GM11168 (cell line): ENCODE measurements around the gene AIG1.

Experiments used
- in situ Hi-C: fragments of 300-500 bp; cut with MboI; formaldehyde crosslinking; loops from one replicate; pipeline ENCODE4 v1.12.0; 2022; ENCODE audit warnings: low sequenced_read_pairs; ENCODE audit not compliant: unreplicated experiment

AIG1 gene

GRCh38 chr6:143187238-143187923 lies 126.7 kb downstream of the AIG1 start:
- in situ Hi-C loops = no loop called here

DNA sequence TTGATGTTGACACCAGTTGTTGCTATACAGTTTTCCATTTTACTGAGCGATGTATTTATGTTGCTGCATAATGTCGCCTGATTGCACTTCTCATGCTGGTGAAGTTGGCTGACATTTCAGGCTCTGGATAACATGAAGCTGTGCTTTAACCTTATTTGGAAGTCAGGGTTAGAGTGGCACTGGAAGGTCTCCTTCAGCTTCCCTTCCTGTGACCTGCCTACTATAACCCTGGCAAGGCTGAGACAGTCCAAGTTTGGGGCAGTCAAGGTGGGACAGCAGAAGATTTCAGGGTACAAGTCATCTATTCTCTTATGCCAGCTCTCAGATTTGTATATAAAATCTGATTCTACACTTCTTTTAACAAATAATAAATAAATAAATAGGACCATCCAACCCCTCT lies 127.6 kb downstream of the AIG1 start:
- in situ Hi-C loops = no loop called here

DNA sequence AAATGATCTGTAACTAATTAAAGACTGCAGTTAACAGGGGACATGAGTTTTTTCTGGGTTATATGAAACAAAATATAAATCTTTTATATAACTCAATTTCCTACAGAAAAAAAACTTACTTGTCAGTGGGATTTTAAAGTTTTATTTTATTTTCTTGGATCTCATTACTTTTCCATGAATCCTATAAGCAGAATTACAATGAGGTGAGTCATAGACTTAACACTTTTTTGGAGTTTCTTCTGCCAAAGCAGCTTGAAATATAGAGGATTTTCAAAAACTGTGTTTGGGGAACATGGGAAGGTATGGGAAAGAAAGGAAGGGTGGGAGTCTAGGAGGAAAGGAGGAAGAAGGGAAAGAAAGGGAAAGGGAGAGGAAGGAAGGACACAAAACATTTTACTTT lies 130.7 kb downstream of the AIG1 start:
- in situ Hi-C loops = no loop called here

GRCh38 chr6:143192766-143193165 lies 132.1 kb downstream of the AIG1 start:
- in situ Hi-C loops = no loop called here

DNA sequence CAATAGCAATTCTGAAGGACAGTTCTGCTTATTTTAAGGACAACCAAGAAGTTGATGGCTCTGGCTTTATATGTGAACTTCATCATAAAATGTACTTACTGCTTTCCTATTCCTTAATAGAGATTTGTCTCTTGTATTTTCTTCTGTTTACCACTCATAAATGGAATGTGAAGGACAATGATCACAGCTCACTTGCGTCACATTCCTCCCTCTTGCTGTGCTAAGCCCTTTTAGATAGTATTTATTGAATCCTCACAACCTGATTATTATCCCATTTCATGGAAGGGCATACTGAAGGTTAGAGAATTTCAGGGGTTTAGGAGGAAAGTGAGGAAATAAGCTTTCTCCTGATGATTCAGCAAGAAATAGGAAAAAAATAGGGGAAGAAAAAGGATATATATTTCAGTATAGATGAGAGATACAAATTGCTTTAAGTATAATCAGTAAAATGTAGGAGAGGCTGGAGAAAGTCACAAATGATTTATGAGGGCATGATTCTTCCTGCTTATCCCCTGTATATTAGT lies 132.9 kb downstream of the AIG1 start:
- in situ Hi-C loops = no loop called here

DNA sequence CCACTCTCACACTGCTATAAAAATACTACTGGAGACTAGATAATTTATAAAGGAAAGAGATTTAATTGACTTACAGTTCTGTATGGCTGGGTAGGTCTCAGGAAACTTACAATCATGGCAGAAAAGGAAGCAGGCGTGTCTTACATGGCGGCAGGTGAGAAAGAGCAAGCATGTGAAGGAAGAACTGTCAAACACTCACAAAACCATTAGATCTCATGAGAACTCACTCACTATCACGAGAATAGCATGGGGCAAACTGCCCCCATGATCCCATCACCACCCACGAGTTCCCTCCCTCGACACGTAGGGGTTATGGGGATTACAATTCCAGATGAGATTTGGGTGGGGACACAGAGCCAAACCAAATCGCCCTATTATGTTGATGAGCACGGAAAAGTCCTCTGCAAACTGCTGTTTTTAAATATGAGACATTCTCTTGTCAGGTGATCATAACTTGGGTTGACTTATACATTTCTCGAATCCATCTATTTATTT lies 133.5 kb downstream of the AIG1 start:
- in situ Hi-C loops = no loop called here

- in situ Hi-C loops = no loop called here
These were observed 134.7 kb downstream of the AIG1 start for GRCh38 chr6:143195349-143195845.

DNA sequence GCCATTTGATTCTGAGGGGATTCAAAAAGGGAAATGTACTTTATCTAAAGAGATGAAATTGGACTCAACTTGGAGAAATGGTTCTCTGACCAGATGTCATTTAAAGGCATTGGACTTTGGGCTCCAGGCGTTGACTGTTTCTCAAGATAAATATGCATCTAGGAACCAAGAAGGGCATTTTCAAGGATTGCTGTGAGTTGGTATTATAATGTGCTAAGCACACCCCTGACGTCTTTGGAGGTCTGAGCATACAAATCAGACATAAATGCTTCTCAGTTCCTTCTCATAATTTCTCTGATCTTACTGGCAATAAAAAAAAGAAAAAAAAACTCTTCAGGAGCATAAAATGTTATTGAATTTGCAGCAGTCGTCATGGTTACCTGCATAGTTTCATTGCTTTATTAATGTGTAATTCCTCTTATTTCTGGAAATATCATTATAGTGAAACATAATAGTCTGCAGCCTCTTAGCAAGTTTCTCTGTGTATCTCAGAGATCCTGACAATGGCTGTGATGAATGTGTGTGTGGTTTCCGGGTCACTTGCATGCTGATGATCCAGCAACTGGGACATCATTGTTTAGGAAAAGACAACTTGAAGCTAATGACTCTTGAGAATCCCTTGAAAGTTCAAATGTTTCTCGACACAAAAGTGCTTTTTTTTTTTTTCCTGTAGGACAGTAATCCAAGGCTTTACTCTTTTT lies 136.0 kb downstream of the AIG1 start:
- in situ Hi-C loops = no loop called here

DNA sequence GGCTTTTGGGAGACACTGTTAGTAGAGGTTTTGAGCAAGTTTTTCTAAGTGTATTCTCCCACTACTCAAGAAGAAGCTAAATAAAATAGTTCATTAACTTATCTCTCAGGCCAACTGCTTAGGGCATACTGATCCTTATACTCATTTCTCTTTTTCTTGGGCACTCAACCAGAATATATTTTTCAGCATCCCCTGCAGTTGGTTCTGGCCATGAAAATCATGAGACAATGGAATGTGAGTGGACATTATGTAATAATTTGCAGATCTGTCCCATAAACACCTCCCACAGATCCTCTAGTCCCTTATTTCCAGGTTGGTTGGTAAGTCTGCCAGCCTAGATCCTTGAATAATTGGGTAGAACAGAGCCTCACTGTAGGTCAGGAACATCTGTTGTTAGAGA lies 136.7 kb downstream of the AIG1 start:
- in situ Hi-C loops = no loop called here

- in situ Hi-C loops = no loop called here
These were observed 137.6 kb downstream of the AIG1 start for GRCh38 chr6:143198312-143198711.

DNA sequence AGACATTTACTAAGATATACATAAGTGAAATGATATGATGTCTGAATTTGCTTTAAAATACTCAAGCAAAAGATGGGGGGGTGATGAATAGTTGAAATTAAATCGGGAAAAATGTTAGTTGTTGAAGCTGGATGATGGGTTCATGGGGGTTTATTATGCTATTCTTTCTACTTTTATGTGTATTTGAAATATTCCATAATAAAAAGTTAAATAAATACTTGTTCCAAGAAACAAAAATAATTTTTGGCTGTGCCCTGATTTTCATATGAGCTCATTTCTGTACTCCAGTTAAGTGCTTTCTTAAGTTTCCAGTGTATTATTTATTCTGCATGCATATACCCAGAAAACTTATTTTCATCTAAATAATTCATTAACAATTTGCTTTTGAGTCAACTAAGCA lies 138.6 kb downstream of the AIG1 start:
- in situ Hi-C loops = no loop called here

DNA sequence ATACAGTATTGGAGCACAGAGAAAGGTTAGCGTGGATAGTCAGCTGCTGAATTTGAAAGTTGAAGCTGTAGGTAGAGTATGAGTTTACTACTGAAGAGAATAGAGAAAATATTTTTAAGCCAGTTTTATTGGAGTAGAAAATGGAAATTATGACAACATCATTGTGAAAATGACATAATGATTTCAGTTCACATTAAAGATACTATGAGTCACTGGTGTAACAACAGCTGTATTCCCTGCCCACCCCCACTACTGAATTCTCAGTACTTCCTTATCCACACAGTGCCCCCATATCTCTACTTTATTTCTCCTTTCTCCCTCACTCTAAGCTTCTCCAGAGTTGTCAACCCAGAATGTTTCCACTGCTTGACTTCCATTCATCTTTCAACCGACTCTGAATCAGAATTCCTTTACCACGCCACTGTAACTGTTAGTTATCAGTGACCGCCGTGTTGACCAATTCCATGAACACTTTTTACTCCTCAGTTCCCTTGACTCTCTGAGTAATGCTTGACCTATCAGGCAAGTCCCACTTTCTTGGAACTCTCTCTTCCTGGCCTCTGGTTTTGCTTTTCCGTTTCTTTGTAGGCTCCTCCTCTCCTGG lies 139.6 kb downstream of the AIG1 start:
- in situ Hi-C loops = no loop called here

DNA sequence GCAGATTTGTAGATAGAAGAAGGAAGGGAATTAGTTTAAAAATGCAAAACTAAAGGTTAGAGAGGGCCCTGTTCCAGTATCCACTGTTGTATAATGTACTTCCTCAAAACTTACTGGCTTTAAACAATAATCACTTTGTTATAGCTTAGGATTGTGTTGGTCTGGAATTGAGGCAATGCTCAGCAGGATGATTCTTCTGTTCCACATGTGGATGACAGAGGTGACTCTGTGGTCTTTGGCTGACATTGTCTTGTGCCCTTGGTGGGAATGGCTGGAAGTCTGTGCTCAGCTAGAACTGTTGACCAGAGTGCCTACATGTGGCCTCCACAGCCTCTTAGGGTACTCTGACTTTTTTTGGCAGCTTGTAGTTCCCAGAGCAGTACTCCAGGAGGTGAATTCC lies 143.4 kb downstream of the AIG1 start:
- in situ Hi-C loops = no loop called here

DNA sequence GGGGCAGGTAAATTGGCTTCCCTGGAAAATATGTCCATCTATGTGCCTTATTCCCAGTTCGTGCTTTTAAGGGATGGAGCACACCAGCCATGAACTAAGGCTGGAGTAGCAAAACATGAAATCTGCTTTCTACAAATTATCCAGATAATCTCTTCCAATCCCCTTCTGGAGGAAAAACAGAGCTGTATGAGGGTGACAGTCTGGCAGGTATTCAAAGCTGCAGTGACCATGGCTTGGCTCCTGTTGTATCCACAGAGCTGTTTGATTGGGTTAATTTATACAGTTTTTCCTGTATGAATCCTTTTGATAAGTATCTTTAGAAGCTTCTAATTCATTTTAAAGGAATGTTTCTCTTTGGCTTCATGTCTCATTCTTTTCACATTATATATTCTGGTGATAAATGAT lies 144.4 kb downstream of the AIG1 start:
- in situ Hi-C loops = no loop called here

GRCh38 chr6:143205585-143205984 lies 144.9 kb downstream of the AIG1 start:
- in situ Hi-C loops = no loop called here

- in situ Hi-C loops = no loop called here
These were observed 145.3 kb downstream of the AIG1 start for GRCh38 chr6:143205991-143206390.

DNA sequence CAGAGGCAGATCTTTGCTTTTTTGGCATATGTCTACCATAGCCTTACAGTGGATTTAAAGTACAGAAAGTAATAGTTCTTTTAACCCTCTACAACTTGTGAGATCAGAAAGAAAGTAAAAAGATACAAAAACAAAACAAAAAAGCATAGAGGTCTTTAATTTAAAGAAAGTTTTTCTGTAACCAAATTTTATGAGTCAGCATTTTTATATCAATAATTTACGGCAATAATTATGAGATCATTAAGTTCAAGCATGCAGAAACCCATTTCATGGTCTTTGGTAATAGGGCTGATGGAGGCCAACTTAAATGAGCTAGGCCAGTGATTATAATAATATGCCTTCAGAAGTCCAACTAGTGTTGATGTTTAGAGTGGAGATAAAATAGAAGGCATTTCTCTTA lies 145.9 kb downstream of the AIG1 start:
- in situ Hi-C loops = no loop called here

GRCh38 chr6:143210420-143210819 lies 149.7 kb downstream of the AIG1 start:
- in situ Hi-C loops = no loop called here

DNA sequence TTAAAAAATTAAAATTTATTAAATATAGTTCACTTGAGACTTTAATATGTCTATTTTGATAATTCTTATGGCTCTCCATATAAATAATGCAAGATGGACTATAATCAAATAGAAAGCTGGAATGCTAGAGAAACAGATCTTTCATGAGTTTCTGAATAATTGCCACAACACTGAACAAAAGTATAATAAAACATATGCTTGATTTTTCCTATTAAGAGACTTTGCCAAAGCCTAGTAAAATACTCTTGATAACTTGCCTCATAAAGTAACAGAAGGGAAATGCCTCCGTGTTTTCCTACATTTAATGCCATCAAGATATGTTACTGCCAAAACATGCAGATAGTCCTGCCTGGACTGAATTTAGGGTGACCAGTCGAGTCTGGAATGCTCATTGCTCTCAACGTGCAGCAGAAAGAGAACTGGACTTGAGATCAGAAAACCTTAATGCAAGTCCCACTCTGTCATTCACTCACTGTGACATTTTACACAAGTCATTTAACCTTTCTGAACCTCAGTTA lies 153.2 kb downstream of the AIG1 start:
- in situ Hi-C loops = no loop called here

- in situ Hi-C loops = no loop called here
These were observed 154.7 kb downstream of the AIG1 start for GRCh38 chr6:143215363-143215762.

DNA sequence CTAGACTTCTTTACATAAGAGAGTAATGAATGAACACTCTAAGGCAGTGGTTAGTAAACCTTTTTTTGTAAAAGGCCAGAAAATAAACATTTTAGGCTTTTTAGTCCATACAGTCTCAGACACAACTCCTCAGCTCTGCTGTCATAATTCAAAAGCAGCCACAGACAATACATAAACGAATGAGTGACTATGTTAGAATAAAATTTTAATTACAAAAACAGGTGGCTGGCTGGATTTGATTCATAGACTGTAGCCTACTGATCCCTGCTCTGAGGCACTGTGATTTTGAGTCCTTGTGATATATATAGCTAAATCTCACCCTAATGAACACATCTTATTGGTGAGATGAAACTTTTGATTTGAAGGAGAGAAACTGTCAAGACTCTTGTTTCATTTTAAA lies 155.1 kb downstream of the AIG1 start:
- in situ Hi-C loops = no loop called here
